SK-N-SH (cell line): ENCODE measurements around the gene WWTR1. TPM values are rescaled to one million over a fixed set of nuclear protein-coding genes. Genes with fewer than 3 reads are reported as not detected.

Experiments
- CTCF ChIA-PET: fragments of 300-600, 350-600 bp; formaldehyde crosslinking; extraction: SDS; loops from one replicate; lab custom pipeline; 2021; lab: Yijun Ruan, JAX
- POLR2A ChIA-PET: fragments of 350-600 bp; sonication (Branson Sonifier 250); formaldehyde crosslinking; extraction: SDS; loops from one replicate; lab custom pipeline; 2020; ENCODE audit warnings: antibody characterized with exemption, inconsistent platforms; lab: Yijun Ruan, JAX
- DNase-seq: peaks from one replicate; pipeline ENCODE4 v3.0.0; 2012
- H2AFZ ChIP-seq: fragments of 200-600 bp; sonication (generic); 2 replicates; pipeline ENCODE4 v1.8.1; 2016; ENCODE audit warnings: antibody characterized with exemption, mild to moderate bottlenecking, low read depth
- H3F3A ChIP-seq: fragments of 200-600 bp; sonication (generic); replicated peaks from 2 replicates; pipeline ENCODE3; 2016; ENCODE audit warnings: antibody characterized with exemption, mild to moderate bottlenecking; ENCODE audit not compliant: insufficient read depth
- H3K27ac ChIP-seq, 2 experiments: fragments of 200-500 bp in 1 of 2; fragments of 200-600 bp in 1 of 2; sonication (Bioruptor generic) in 1 of 2; sonication (generic), shearing (Covaris generic) in 1 of 2; 2 replicates each; pipeline versions ENCODE4 v1.5.1 to v1.6.1; 2014 to 2016; ENCODE audit warnings: low read depth in 2 of 2, inconsistent platforms in 1 of 2, low read length in 1 of 2, mild to moderate bottlenecking in 1 of 2, mixed read lengths in 1 of 2
- H3K27me3 ChIP-seq: fragments of 200-600 bp; sonication (generic), shearing (Covaris generic); 2 replicates; pipeline ENCODE4 v1.6.1; 2016; ENCODE audit warnings: mixed run types; ENCODE audit not compliant: insufficient read depth
- H3K36me3 ChIP-seq, 2 experiments: fragments of 200-500 bp in 1 of 2; fragments of 200-600 bp in 1 of 2; sonication (Bioruptor generic) in 1 of 2; sonication (generic) in 1 of 2; replicated peaks in 1 of 2; 2 replicates each; pipeline versions ENCODE3 to v1.5.1; 2014 to 2016; ENCODE audit warnings: low read length in 1 of 2, mild to moderate bottlenecking in 1 of 2; ENCODE audit not compliant: insufficient read depth in 2 of 2, control insufficient read depth in 1 of 2
- H3K4me1 ChIP-seq, 2 experiments: fragments of 200-500 bp in 1 of 2; fragments of 200-600 bp in 1 of 2; sonication (Bioruptor generic) in 1 of 2; sonication (generic), shearing (Covaris generic) in 1 of 2; 2 replicates each; pipeline versions ENCODE4 v1.5.1 to v1.6.1; 2014 to 2016; ENCODE audit warnings: low read depth in 1 of 2, low read length in 1 of 2, mixed run types in 1 of 2; ENCODE audit not compliant: insufficient read depth in 2 of 2, control insufficient read depth in 1 of 2
- H3K4me2 ChIP-seq: fragments of 200-600 bp; sonication (generic), shearing (Covaris generic); 2 replicates; pipeline ENCODE4 v1.6.1; 2017; ENCODE audit warnings: mixed run types
- H3K4me3 ChIP-seq, 2 experiments: fragments of 200-500 bp in 1 of 2; fragments of 200-600 bp in 1 of 2; sonication (Bioruptor generic) in 1 of 2; sonication (generic), shearing (Covaris generic) in 1 of 2; 2 replicates each; pipeline versions ENCODE4 v1.5.1 to v1.8.1; 2014 to 2016; ENCODE audit warnings: low read depth in 2 of 2, inconsistent platforms in 1 of 2, low read length in 1 of 2, mild to moderate bottlenecking in 1 of 2, mixed read lengths in 1 of 2, moderate library complexity in 1 of 2
- H3K79me2 ChIP-seq: fragments of 200-600 bp; sonication (generic); 2 replicates; pipeline ENCODE4 v1.8.1; 2017; ENCODE audit warnings: mild to moderate bottlenecking; ENCODE audit not compliant: insufficient read depth
- H3K9ac ChIP-seq: fragments of 200-600 bp; sonication (generic); 2 replicates; pipeline ENCODE4 v1.6.1; 2017; ENCODE audit warnings: mixed run types
- H3K9me2 ChIP-seq: fragments of 200-600 bp; sonication (generic); 2 replicates; pipeline ENCODE4 v1.6.1; 2017; ENCODE audit warnings: mixed run types
- H3K9me3 ChIP-seq: fragments of 200-600 bp; sonication (generic); 2 replicates; pipeline ENCODE4 v1.6.1; 2017; ENCODE audit warnings: mixed run types, mild to moderate bottlenecking, moderate library complexity
- H4K20me1 ChIP-seq: fragments of 200-600 bp; sonication (generic); 2 replicates; pipeline ENCODE4 v1.6.1; 2017; ENCODE audit warnings: mild to moderate bottlenecking, mixed run types; ENCODE audit not compliant: insufficient read depth
- CHD2 ChIP-seq: fragments of 150-350 bp; IDR thresholded peaks from 2 replicates; pipeline ENCODE4 v1.6.1; 2018; ENCODE audit warnings: low read length; ENCODE audit not compliant: partially characterized antibody
- ELF1 ChIP-seq: IDR thresholded peaks from 2 replicates; pipeline ENCODE4 v1.4.0; 2012
- EZH2phosphoT487 ChIP-seq: fragments of 200-600 bp; sonication (generic); IDR thresholded peaks from 2 replicates; pipeline ENCODE4 v1.6.1; 2017; ENCODE audit warnings: low read depth, mixed run types, mild to moderate bottlenecking, antibody characterized with exemption, moderate library complexity, borderline replicate concordance
- FOSL2 ChIP-seq: IDR thresholded peaks from 2 replicates; pipeline ENCODE4 v1.4.0; 2012; ENCODE audit warnings: low read depth, mild to moderate bottlenecking, moderate library complexity, borderline replicate concordance
- FOXJ3 ChIP-seq: sonication (generic); formaldehyde crosslinking; IDR thresholded peaks from 2 replicates; pipeline ENCODE4 v1.5.1; 2020; ENCODE audit warnings: mild to moderate bottlenecking, missing genetic modification reagents
- FOXM1 ChIP-seq: IDR thresholded peaks from 2 replicates; pipeline ENCODE4 v1.4.0; 2012; ENCODE audit warnings: low read depth, mild to moderate bottlenecking
- NFIC ChIP-seq: IDR thresholded peaks from 2 replicates; pipeline ENCODE4 v1.4.0; 2012; ENCODE audit warnings: borderline replicate concordance
- NRF1 ChIP-seq: IDR thresholded peaks from 2 replicates; pipeline ENCODE4 v1.6.1; 2012; ENCODE audit warnings: low read depth, mild to moderate bottlenecking, low read length
- POLR2AphosphoS5 ChIP-seq: IDR thresholded peaks from 2 replicates; pipeline ENCODE4 v1.6.1; 2012; ENCODE audit warnings: low read depth, low read length
- RXRA ChIP-seq: IDR thresholded peaks from 2 replicates; pipeline ENCODE4 v1.4.0; 2012; ENCODE audit warnings: low read depth, mild to moderate bottlenecking, borderline replicate concordance
- SIN3A ChIP-seq: IDR thresholded peaks from 2 replicates; pipeline ENCODE4 v1.6.1; 2012; ENCODE audit warnings: low read depth, mild to moderate bottlenecking, low read length, moderate library complexity, borderline replicate concordance
- USF1 ChIP-seq: IDR thresholded peaks from 2 replicates; pipeline ENCODE4 v1.4.0; 2012; ENCODE audit warnings: low read depth, borderline replicate concordance
- USF2 ChIP-seq: fragments of 150-350 bp; IDR thresholded peaks from 2 replicates; pipeline ENCODE4 v1.6.1; 2017; ENCODE audit warnings: antibody characterized with exemption, low read length, low read depth, borderline replicate concordance
- WGBS: methylation state at CpG from one replicate; pipeline ENCODE4 v1.1.6; 2017; ENCODE audit warnings: low lambda C conversion rate; 5-methylcytosine and 5-hydroxymethylcytosine counted together
- polyA plus RNA-seq, 3 experiments: library from polyadenylated mRNA; depleted of rRNA; stranded (reverse); fragments of >200 nt; gene quantifications; 2 replicates each; pipeline ENCODE4 v1.2.3, GENCODE V29; 2012
- TF ChIP-seq, protein P1 (sequence below): fragments of 150-350 bp; IDR thresholded peaks from 2 replicates; pipeline ENCODE4 v1.6.1; 2016; ENCODE audit warnings: mild to moderate bottlenecking, low read depth, low read length
- TF ChIP-seq, protein P2 (sequence below): fragments of 200-600 bp; sonication (generic); IDR thresholded peaks from 2 replicates; pipeline ENCODE4 v1.6.1; 2017; ENCODE audit warnings: antibody characterized with exemption, mild to moderate bottlenecking, moderate library complexity
- TF ChIP-seq, protein P3 (sequence below): IDR thresholded peaks from 2 replicates; pipeline ENCODE4 v1.4.0; 2012; ENCODE audit warnings: low read depth
- TF ChIP-seq, protein P4 (sequence below): IDR thresholded peaks from 2 replicates; pipeline ENCODE4 v1.4.0; 2012; ENCODE audit warnings: low read depth, borderline replicate concordance

WWTR1 gene
- polyA plus RNA-seq, 1 of the 3 experiments (the other 2 are of a cell fraction) = 60.6 TPM

DNA sequence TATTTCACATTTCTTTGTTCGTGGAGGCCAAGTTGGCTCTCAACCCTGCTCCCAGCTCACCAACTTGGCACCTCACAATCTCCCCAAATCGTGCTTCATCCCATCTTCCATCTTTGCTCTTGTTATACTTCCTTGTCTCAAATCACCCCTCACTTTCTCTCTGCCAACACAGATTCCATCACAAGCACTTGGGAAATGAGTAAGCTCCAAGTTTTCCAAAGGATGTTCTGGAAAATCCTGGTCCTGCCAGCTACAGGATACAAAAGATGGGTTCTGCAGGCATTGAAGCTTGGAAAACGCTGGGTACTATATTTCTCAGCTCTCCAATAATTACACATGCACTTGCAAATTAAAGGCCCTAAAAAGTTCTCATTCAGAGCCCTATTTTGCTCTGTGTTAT is 187.4 kb downstream of the WWTR1 start:
- CTCF ChIA-PET = interaction anchor here (0.7 to 5.3 kb wide), 3 partner anchors 9 to 74 kb away, joined by 3 to 24 read pairs (median 3); no protein-coding TSS in a partner anchor
- H3K4me3 ChIP-seq = no peak overlapping the region
- no peaks in the 10 kb centered on the region for H3K27me3 ChIP-seq
- no peaks in the 10 kb centered on the region for H3K79me2 ChIP-seq
- peak overlapping the region in 1 of 2 experiments; percentile 28; a peak in 1 of 4 replicates for H3K27ac ChIP-seq
- H3K4me1 ChIP-seq = peaks cover 23 to 57% of the 10 kb centered on the region in 2 experiments
- no peaks in the 10 kb centered on the region for H3K9me3 ChIP-seq
- no peak for DNase-seq
- 61% methylated on average over 3 of the region's 3 CpGs for WGBS
- POLR2A ChIA-PET = no interaction called here
- TF ChIP-seq FOSL2 = no peak
- TF ChIP-seq CHD2 = no peak
- TF ChIP-seq ELF1 = no peak
- no peak for TF ChIP-seq RXRA
- no peak for TF ChIP-seq FOXM1
- no peak for TF ChIP-seq POLR2AphosphoS5
- TF ChIP-seq, protein P1, sequence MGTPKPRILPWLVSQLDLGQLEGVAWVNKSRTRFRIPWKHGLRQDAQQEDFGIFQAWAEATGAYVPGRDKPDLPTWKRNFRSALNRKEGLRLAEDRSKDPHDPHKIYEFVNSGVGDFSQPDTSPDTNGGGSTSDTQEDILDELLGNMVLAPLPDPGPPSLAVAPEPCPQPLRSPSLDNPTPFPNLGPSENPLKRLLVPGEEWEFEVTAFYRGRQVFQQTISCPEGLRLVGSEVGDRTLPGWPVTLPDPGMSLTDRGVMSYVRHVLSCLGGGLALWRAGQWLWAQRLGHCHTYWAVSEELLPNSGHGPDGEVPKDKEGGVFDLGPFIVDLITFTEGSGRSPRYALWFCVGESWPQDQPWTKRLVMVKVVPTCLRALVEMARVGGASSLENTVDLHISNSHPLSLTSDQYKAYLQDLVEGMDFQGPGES = no peak
- TF ChIP-seq EZH2phosphoT487 = no peak
- TF ChIP-seq, protein P2, sequence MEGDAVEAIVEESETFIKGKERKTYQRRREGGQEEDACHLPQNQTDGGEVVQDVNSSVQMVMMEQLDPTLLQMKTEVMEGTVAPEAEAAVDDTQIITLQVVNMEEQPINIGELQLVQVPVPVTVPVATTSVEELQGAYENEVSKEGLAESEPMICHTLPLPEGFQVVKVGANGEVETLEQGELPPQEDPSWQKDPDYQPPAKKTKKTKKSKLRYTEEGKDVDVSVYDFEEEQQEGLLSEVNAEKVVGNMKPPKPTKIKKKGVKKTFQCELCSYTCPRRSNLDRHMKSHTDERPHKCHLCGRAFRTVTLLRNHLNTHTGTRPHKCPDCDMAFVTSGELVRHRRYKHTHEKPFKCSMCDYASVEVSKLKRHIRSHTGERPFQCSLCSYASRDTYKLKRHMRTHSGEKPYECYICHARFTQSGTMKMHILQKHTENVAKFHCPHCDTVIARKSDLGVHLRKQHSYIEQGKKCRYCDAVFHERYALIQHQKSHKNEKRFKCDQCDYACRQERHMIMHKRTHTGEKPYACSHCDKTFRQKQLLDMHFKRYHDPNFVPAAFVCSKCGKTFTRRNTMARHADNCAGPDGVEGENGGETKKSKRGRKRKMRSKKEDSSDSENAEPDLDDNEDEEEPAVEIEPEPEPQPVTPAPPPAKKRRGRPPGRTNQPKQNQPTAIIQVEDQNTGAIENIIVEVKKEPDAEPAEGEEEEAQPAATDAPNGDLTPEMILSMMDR = no peak
- no peak for TF ChIP-seq USF1
- TF ChIP-seq, protein P3, sequence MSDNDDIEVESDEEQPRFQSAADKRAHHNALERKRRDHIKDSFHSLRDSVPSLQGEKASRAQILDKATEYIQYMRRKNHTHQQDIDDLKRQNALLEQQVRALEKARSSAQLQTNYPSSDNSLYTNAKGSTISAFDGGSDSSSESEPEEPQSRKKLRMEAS = no peak
- TF ChIP-seq FOXJ3 (CRISPR knock-in tag) = no peak
- TF ChIP-seq, protein P4, sequence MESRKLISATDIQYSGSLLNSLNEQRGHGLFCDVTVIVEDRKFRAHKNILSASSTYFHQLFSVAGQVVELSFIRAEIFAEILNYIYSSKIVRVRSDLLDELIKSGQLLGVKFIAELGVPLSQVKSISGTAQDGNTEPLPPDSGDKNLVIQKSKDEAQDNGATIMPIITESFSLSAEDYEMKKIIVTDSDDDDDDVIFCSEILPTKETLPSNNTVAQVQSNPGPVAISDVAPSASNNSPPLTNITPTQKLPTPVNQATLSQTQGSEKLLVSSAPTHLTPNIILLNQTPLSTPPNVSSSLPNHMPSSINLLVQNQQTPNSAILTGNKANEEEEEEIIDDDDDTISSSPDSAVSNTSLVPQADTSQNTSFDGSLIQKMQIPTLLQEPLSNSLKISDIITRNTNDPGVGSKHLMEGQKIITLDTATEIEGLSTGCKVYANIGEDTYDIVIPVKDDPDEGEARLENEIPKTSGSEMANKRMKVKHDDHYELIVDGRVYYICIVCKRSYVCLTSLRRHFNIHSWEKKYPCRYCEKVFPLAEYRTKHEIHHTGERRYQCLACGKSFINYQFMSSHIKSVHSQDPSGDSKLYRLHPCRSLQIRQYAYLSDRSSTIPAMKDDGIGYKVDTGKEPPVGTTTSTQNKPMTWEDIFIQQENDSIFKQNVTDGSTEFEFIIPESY = no peak
- no peak for TF ChIP-seq USF2
- no peak for TF ChIP-seq NFIC
- TF ChIP-seq SIN3A = no peak
- TF ChIP-seq NRF1 = no peak
- peaks cover 24% of the 10 kb centered on the region for H3F3A ChIP-seq
- H3K4me2 ChIP-seq = no peak overlapping the region
- no peaks in the 10 kb centered on the region for H3K9me2 ChIP-seq
- H3K9ac ChIP-seq = 0 out of 2 replicates have a peak overlapping the region, but pooled peaks have one; percentile 7
- peak overlapping the region; percentile 58; the same call in 1 of the 2 replicates for H2AFZ ChIP-seq
- H4K20me1 ChIP-seq = no peaks in the 10 kb centered on the region
- H3K36me3 ChIP-seq = no peaks in the 10 kb centered on the region
